Hepatocyte (in vitro differentiated cells): ENCODE measurements around the gene PHF19. TPM values are rescaled to one million over a fixed set of nuclear protein-coding genes. Genes with fewer than 3 reads are reported as not detected.

Experiments
- DNase-seq: peaks from one replicate; pipeline ENCODE4 v3.0.0-alpha.2; 2016; ENCODE audit warnings: low spot score
- H2AFZ ChIP-seq: fragments of 200-600 bp; sonication (generic); 2 replicates; pipeline ENCODE4 v1.6.0; 2016; ENCODE audit warnings: antibody characterized with exemption, mild to moderate bottlenecking
- H3K27ac ChIP-seq: fragments of 200-600 bp; sonication (generic); 2 replicates; pipeline ENCODE4 v1.5.1; 2016; ENCODE audit warnings: mild to moderate bottlenecking
- H3K27me3 ChIP-seq: fragments of 200-600 bp; sonication (generic); 2 replicates; pipeline ENCODE4 v1.6.1; 2016
- H3K36me3 ChIP-seq: fragments of 200-600 bp; sonication (generic); replicated peaks from 2 replicates; pipeline ENCODE4 v1.5.1; 2016; ENCODE audit warnings: low read depth; ENCODE audit not compliant: insufficient read depth
- H3K4me1 ChIP-seq: fragments of 200-600 bp; sonication (generic); 2 replicates; pipeline ENCODE4 v1.5.1; 2016; ENCODE audit warnings: mild to moderate bottlenecking, moderate library complexity; ENCODE audit not compliant: insufficient read depth
- H3K4me2 ChIP-seq: fragments of 200-600 bp; sonication (generic); 2 replicates; pipeline ENCODE4 v1.6.0; 2016
- H3K4me3 ChIP-seq: fragments of 200-600 bp; sonication (generic); 2 replicates; pipeline ENCODE4 v1.5.1; 2016; ENCODE audit warnings: mild to moderate bottlenecking
- H3K79me2 ChIP-seq: fragments of 200-600 bp; sonication (generic); 2 replicates; pipeline ENCODE4 v1.6.0; 2017; ENCODE audit warnings: mild to moderate bottlenecking
- H3K9me2 ChIP-seq: fragments of 200-600 bp; sonication (generic); replicated peaks from 2 replicates; pipeline ENCODE4 v1.6.0; 2017; ENCODE audit warnings: mild to moderate bottlenecking; ENCODE audit not compliant: insufficient read depth
- H3K9me3 ChIP-seq: fragments of 200-600 bp; sonication (generic); 2 replicates; pipeline ENCODE4 v1.5.1; 2016; ENCODE audit warnings: low read depth, mild to moderate bottlenecking
- H4K20me1 ChIP-seq: fragments of 200-600 bp; sonication (generic); 2 replicates; pipeline ENCODE4 v1.6.0; 2016; ENCODE audit warnings: mild to moderate bottlenecking; ENCODE audit not compliant: insufficient read depth, poor library complexity, severe bottlenecking
- EZH2 ChIP-seq: fragments of 200-600 bp; sonication (generic); IDR thresholded peaks from 2 replicates; pipeline ENCODE4 v1.6.1; 2016; ENCODE audit warnings: antibody characterized with exemption, mild to moderate bottlenecking, borderline replicate concordance
- EZH2phosphoT487 ChIP-seq: fragments of 200-600 bp; sonication (generic); IDR thresholded peaks from one replicate; pipeline ENCODE4 v1.6.1; 2018; ENCODE audit warnings: antibody characterized with exemption, mild to moderate bottlenecking, low read depth, moderate library complexity; ENCODE audit not compliant: unreplicated experiment, severe bottlenecking
- WGBS: methylation state at CpG from one replicate; pipeline ENCODE4 v1.1.6; 2016; ENCODE audit warnings: low lambda C conversion rate; ENCODE audit errors: missing lambda C conversion rate; 5-methylcytosine and 5-hydroxymethylcytosine counted together
- polyA plus RNA-seq: library from polyadenylated mRNA; unstranded; fragments of >200 nt; fragmentation: Nextera tagmentation; extraction: Ambion mirVana; gene quantifications from 2 replicates; pipeline ENCODE4 v1.2.1, GENCODE V29; 2016
- total RNA-seq: library from RNA; depleted of rRNA; stranded (reverse); fragments of >200 nt; gene quantifications from 2 replicates; pipeline ENCODE4 v1.2.3, GENCODE V29; 2014
- TF ChIP-seq, protein P1 (sequence below): fragments of 200-600 bp; sonication (generic); IDR thresholded peaks from 2 replicates; pipeline ENCODE4 v1.5.1; 2016; ENCODE audit warnings: antibody characterized with exemption, mild to moderate bottlenecking; ENCODE audit not compliant: poor library complexity

The PHF19 gene
- total and polyA plus RNA-seq, 2 experiments from 2014 or later = 30.9 to 34.8 TPM

DNA sequence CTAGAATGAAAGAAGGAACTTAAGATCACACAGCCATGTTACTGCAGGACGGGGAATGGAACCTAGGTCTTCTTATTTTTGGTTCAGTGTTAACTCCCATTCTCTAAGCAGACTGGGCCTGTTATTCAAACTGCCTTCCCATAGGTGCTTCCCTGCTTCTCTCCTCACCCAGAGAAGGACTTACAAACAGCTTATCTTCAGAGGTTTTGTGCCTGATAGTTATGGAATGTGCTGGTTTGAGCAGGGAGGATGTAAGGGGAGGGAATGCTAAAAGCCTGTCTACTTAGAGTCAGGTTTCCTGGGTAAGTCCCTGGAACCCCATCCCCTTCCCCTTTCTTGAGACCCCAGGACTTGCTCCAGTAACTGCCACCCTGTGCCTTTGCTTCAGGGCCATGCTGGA is 30.1 kb downstream of the PHF19 start:
- Histone ChIP-seq H3K4me3 (no peak overlapping the region), H3K9me2 (no peaks in the 10 kb centered on the region), H2AFZ (no peak overlapping the region), H3K4me1 (peaks cover 4% of the 10 kb centered on the region), H3K9me3 (peaks cover 3% of the 10 kb centered on the region), H3K27ac (no peak overlapping the region), H3K4me2 (no peak overlapping the region), H3K36me3 (no peaks in the 10 kb centered on the region), H3K79me2 (peaks cover 4% of the 10 kb centered on the region), H4K20me1 (no peaks in the 10 kb centered on the region), H3K27me3 (no peaks in the 10 kb centered on the region)
- no peak for DNase-seq
- 89% methylated on average over 1 of the region's 1 CpG for WGBS
- TF ChIP-seq, protein P1, sequence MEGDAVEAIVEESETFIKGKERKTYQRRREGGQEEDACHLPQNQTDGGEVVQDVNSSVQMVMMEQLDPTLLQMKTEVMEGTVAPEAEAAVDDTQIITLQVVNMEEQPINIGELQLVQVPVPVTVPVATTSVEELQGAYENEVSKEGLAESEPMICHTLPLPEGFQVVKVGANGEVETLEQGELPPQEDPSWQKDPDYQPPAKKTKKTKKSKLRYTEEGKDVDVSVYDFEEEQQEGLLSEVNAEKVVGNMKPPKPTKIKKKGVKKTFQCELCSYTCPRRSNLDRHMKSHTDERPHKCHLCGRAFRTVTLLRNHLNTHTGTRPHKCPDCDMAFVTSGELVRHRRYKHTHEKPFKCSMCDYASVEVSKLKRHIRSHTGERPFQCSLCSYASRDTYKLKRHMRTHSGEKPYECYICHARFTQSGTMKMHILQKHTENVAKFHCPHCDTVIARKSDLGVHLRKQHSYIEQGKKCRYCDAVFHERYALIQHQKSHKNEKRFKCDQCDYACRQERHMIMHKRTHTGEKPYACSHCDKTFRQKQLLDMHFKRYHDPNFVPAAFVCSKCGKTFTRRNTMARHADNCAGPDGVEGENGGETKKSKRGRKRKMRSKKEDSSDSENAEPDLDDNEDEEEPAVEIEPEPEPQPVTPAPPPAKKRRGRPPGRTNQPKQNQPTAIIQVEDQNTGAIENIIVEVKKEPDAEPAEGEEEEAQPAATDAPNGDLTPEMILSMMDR = no peak
- TF ChIP-seq EZH2 (no peak), EZH2phosphoT487 (no peak)

DNA sequence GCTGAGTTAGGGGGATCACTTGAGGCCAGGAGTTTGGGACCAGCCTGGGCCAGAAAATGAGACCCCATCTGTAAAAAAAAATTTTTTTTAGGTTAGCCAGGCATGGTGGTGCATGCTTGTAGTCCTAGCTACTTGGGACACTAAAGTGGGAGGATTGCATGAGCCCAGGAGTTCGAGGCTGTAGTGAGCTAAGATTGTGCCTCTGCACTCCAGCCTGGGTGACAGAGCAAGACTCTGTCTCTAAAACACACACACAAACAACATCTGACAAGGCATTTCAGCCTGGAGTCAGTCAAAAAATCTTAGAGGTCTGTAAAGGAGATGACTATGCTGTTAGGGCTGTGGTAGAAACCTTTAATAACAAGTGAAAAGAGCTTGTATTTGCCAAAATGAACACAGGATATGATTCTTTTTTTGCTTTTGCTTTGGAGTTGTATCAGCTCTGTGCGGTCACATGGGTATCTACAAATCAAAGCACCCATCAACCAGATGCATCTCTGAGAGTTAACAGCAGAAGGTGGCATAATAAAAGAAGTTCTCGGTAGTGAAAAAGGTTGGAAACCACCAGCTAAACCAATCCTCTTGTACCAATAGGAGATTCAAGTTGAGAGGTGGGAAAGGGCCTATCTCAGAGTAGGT is 30.6 kb downstream of the PHF19 start:
- DNase-seq = no peak
- Histone ChIP-seq H3K9me2 (no peaks in the 10 kb centered on the region), H3K4me1 (no peaks in the 10 kb centered on the region)

DNA sequence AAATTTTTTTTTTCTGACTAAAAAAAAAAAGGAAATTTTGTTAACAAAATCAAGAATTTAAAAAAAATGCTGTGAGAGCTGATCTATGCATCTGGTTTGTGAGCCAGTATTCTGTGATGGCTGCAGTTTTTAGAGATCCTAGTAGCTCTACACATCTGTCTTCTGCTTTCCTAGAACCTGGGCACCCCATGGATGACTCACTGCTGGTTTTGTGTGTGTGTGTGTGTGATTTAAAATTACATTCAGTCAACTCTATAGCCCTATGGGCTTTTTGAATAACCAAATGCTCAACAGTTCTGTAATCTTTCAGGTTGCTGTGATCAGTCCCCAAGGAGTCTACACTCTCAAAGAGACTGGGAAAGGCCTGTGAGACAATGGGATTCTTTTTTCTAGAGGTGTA is 31.7 kb downstream of the PHF19 start:
- H3K9me3 ChIP-seq = peaks cover 3% of the 10 kb centered on the region
- TF ChIP-seq, protein P1 = no peak
- TF ChIP-seq EZH2 (no peak), EZH2phosphoT487 (no peak)
- DNase-seq = no peak
- H4K20me1 ChIP-seq = no peaks in the 10 kb centered on the region
- no peak overlapping the region for H3K4me3 ChIP-seq
- H3K4me2 ChIP-seq = no peak overlapping the region
- H3K4me1 ChIP-seq = no peaks in the 10 kb centered on the region
- H3K27me3 ChIP-seq = no peaks in the 10 kb centered on the region
- no peak overlapping the region for H2AFZ ChIP-seq
- H3K79me2 ChIP-seq = peaks cover 10% of the 10 kb centered on the region
- no peaks in the 10 kb centered on the region for H3K36me3 ChIP-seq
- no peak overlapping the region for H3K27ac ChIP-seq
- H3K9me2 ChIP-seq = no peaks in the 10 kb centered on the region

More for the DNA sequence above, 30.6 kb downstream of the PHF19 start:
- Histone ChIP-seq H2AFZ (no peak overlapping the region), H3K27me3 (no peaks in the 10 kb centered on the region), H3K9me3 (peaks cover 3% of the 10 kb centered on the region), H3K36me3 (no peaks in the 10 kb centered on the region), H3K79me2 (peaks cover 10% of the 10 kb centered on the region), H3K27ac (no peak overlapping the region), H3K4me3 (no peak overlapping the region), H4K20me1 (no peaks in the 10 kb centered on the region), H3K4me2 (no peak overlapping the region)
- TF ChIP-seq, protein P1 = no peak
- TF ChIP-seq EZH2phosphoT487 = no peak
- TF ChIP-seq EZH2 = no peak
- WGBS = 76% methylated on average over 3 of the region's 3 CpGs
